IMR-90 (cell line): ENCODE data around the gene GAD2. TPM values are rescaled to one million over a fixed set of nuclear protein-coding genes. Genes with fewer than 3 reads are reported as not detected.
A peak's percentile ranks its signal among the peaks of the same experiment; 100 is the strongest.

Experiments used
- ATAC-seq: fragments of 200-7000 bp; cut with Tn5 transposase; 2 replicates; pipeline ENCODE4 v1.9.1; 2020; ENCODE audit warnings: low read depth, mild to moderate bottlenecking, moderate library complexity
- BruUV-seq: library from RNA; stranded (reverse); fragments of 400-500 nt; replicated peaks from 2 replicates; lab custom pipeline; 2021; lab: Mats Ljungman, UMichigan
- CTCF ChIA-PET: fragments of 300-600 bp; formaldehyde crosslinking; extraction: SDS; loops from one replicate; lab custom pipeline; 2021; ENCODE audit warnings: antibody characterized with exemption; lab: Yijun Ruan, JAX
- POLR2A ChIA-PET: fragments of 300-600 bp; sonication (Branson Sonifier 250); formaldehyde crosslinking; loops from one replicate; lab custom pipeline; 2022; ENCODE audit warnings: antibody characterized with exemption; ENCODE audit not compliant: unreplicated experiment; lab: Charles Lee
- DNase-seq: peaks from one replicate; pipeline ENCODE4 v3.0.0; 2013
- H2AFZ ChIP-seq: replicated peaks from 2 replicates; pipeline ENCODE3; 2013; ENCODE audit warnings: low read length, mild to moderate bottlenecking; ENCODE audit not compliant: poor library complexity
- H2AK5ac ChIP-seq: 2 replicates; pipeline ENCODE4 v1.6.1; 2013; ENCODE audit warnings: low read depth, low read length, inconsistent platforms
- H2AK9ac ChIP-seq: replicated peaks from 2 replicates; pipeline ENCODE3; 2013; ENCODE audit warnings: mild to moderate bottlenecking, low read depth, low read length, moderate library complexity; ENCODE audit not compliant: poor library complexity
- H2BK120ac ChIP-seq: 2 replicates; pipeline ENCODE4 v1.6.1; 2013; ENCODE audit warnings: low read depth, low read length, inconsistent platforms
- H2BK15ac ChIP-seq: 3 replicates; pipeline ENCODE4 v1.6.1; 2013; ENCODE audit warnings: low read depth, low read length, inconsistent platforms
- H2BK20ac ChIP-seq: 2 replicates; pipeline ENCODE4 v1.6.1; 2013; ENCODE audit warnings: low read depth, mild to moderate bottlenecking, inconsistent platforms, low read length, moderate library complexity
- H2BK5ac ChIP-seq: 2 replicates; pipeline ENCODE4 v1.6.1; 2013; ENCODE audit warnings: mild to moderate bottlenecking, low read depth, low read length, inconsistent platforms; ENCODE audit not compliant: poor library complexity, severe bottlenecking
- H3K14ac ChIP-seq: replicated peaks from 2 replicates; pipeline ENCODE4 v1.6.1; 2013; ENCODE audit warnings: low read depth, low read length, inconsistent platforms
- H3K18ac ChIP-seq: 2 replicates; pipeline ENCODE4 v1.6.1; 2013; ENCODE audit warnings: low read depth, low read length, control low read depth
- H3K23ac ChIP-seq: 2 replicates; pipeline ENCODE4 v1.6.1; 2013; ENCODE audit warnings: low read depth, low read length, inconsistent platforms
- H3K27ac ChIP-seq: 2 replicates; pipeline ENCODE4 v1.5.1; 2013; ENCODE audit warnings: mild to moderate bottlenecking, control low read depth, low read length; ENCODE audit not compliant: insufficient read depth
- H3K27me3 ChIP-seq: 2 replicates; pipeline ENCODE4 v1.6.1; 2013; ENCODE audit warnings: low read length; ENCODE audit not compliant: control insufficient read depth, insufficient read depth
- H3K36me3 ChIP-seq: 2 replicates; pipeline ENCODE4 v1.6.1; 2013; ENCODE audit warnings: low read length, mixed read lengths; ENCODE audit not compliant: control insufficient read depth, insufficient read depth
- H3K4ac ChIP-seq: 2 replicates; pipeline ENCODE4 v1.6.1; 2013; ENCODE audit warnings: low read depth, low read length, inconsistent platforms
- H3K4me1 ChIP-seq: 2 replicates; pipeline ENCODE4 v1.6.1; 2013; ENCODE audit warnings: low read length, mixed read lengths; ENCODE audit not compliant: control insufficient read depth, insufficient read depth
- H3K4me2 ChIP-seq: 2 replicates; pipeline ENCODE4 v1.6.1; 2013; ENCODE audit warnings: low read depth, mild to moderate bottlenecking, control low read depth, low read length, moderate library complexity
- H3K4me3 ChIP-seq: 2 replicates; pipeline ENCODE4 v1.5.1; 2013; ENCODE audit warnings: low read depth, mild to moderate bottlenecking, control low read depth, low read length, moderate library complexity; ENCODE audit not compliant: insufficient read depth
- H3K56ac ChIP-seq: 2 replicates; pipeline ENCODE4 v1.6.1; 2013; ENCODE audit warnings: low read length, inconsistent platforms; ENCODE audit not compliant: insufficient read depth; ENCODE audit errors: extremely low read depth
- H3K79me1 ChIP-seq, 2 experiments: 2 replicates each; pipeline ENCODE4 v1.6.1; 2013; ENCODE audit warnings: low read length in 2 of 2, inconsistent platforms in 1 of 2, low read depth in 1 of 2
- H3K9ac ChIP-seq: 2 replicates; pipeline ENCODE4 v1.6.1; 2013; ENCODE audit warnings: low read depth, low read length, control low read depth
- H3K9me1 ChIP-seq: 2 replicates; pipeline ENCODE4 v1.6.1; 2013; ENCODE audit warnings: low read length, inconsistent platforms; ENCODE audit not compliant: insufficient read depth
- H3K9me3 ChIP-seq: 2 replicates; pipeline ENCODE4 v1.6.1; 2013; ENCODE audit warnings: low read length; ENCODE audit not compliant: control insufficient read depth, insufficient read depth
- H4K20me1 ChIP-seq: 2 replicates; pipeline ENCODE4 v1.6.1; 2013; ENCODE audit warnings: low read length, inconsistent platforms; ENCODE audit not compliant: insufficient read depth
- H4K5ac ChIP-seq: 2 replicates; pipeline ENCODE4 v1.6.1; 2013; ENCODE audit warnings: mild to moderate bottlenecking, low read depth, low read length, control low read depth
- H4K8ac ChIP-seq, 2 experiments: 2 replicates each; pipeline ENCODE4 v1.6.1; 2013; ENCODE audit warnings: low read depth in 2 of 2, low read length in 2 of 2, control low read depth in 1 of 2, inconsistent platforms in 1 of 2
- H4K91ac ChIP-seq: 2 replicates; pipeline ENCODE4 v1.6.1; 2013; ENCODE audit warnings: low read depth, low read length, inconsistent platforms; ENCODE audit not compliant: insufficient read depth
- BHLHE40 ChIP-seq: fragments of 150-350 bp; IDR thresholded peaks from 2 replicates; pipeline ENCODE4 v1.6.1; 2016; ENCODE audit warnings: mild to moderate bottlenecking, low read depth, low read length
- CHD1 ChIP-seq: IDR thresholded peaks from 2 replicates; pipeline ENCODE4 v1.6.1; 2012; ENCODE audit warnings: low read depth, low read length, improper control_type of control experiment
- ELK1 ChIP-seq: fragments of 150-350 bp; IDR thresholded peaks from 2 replicates; pipeline ENCODE4 v1.6.1; 2016; ENCODE audit warnings: low read depth, mild to moderate bottlenecking, low read length, moderate library complexity, borderline replicate concordance
- FOS ChIP-seq: fragments of 150-350 bp; IDR thresholded peaks from 2 replicates; pipeline ENCODE4 v1.6.1; 2016; ENCODE audit warnings: low read depth, low read length
- MAFK ChIP-seq: IDR thresholded peaks from 2 replicates; pipeline ENCODE4 v1.6.1; 2012; ENCODE audit warnings: low read depth, low read length, improper control_type of control experiment
- MAZ ChIP-seq: IDR thresholded peaks from 2 replicates; pipeline ENCODE4 v1.6.1; 2012; ENCODE audit warnings: low read depth, mild to moderate bottlenecking, low read length, improper control_type of control experiment, moderate library complexity, borderline replicate concordance
- MXI1 ChIP-seq: IDR thresholded peaks from 2 replicates; pipeline ENCODE4 v1.6.1; 2012; ENCODE audit warnings: low read depth, mild to moderate bottlenecking, low read length, moderate library complexity, borderline replicate concordance
- NFE2L2 ChIP-seq: fragments of 150-350 bp; IDR thresholded peaks from 2 replicates; pipeline ENCODE4 v1.6.1; 2016; ENCODE audit warnings: low read depth, mild to moderate bottlenecking, low read length
- POLR2A ChIP-seq: IDR thresholded peaks from 2 replicates; pipeline ENCODE4 v1.6.1; 2012; ENCODE audit warnings: mild to moderate bottlenecking, low read depth, low read length
- RAD21 ChIP-seq: IDR thresholded peaks from 2 replicates; pipeline ENCODE4 v1.6.1; 2012; ENCODE audit warnings: low read length, improper control_type of control experiment
- RFX5 ChIP-seq: IDR thresholded peaks from 2 replicates; pipeline ENCODE4 v1.8.0; 2012; ENCODE audit warnings: low read depth, mild to moderate bottlenecking, low read length, moderate library complexity
- SMC3 ChIP-seq: fragments of 150-350 bp; IDR thresholded peaks from 2 replicates; pipeline ENCODE4 v1.6.1; 2016; ENCODE audit warnings: low read depth, mild to moderate bottlenecking, antibody characterized with exemption, low read length, moderate library complexity
- WGBS, 2 experiments: methylation state at CpG; one replicate each; pipeline versions ENCODE4 v1.1.5 to v1.1.7; 2013; ENCODE audit warnings: missing lambda C conversion rate in 2 of 2; ENCODE audit not compliant: insufficient read length in 1 of 2; ENCODE audit errors: extremely low coverage in 2 of 2; 5-methylcytosine and 5-hydroxymethylcytosine counted together
- dilution Hi-C: fragments of 300-500 bp; cut with HindIII; formaldehyde crosslinking; loops from one replicate; pipeline ENCODE4 v1.14.3; 2018; ENCODE audit warnings: low sequenced_read_pairs; ENCODE audit not compliant: unreplicated experiment
- in situ Hi-C: fragments of 300-500 bp; cut with MboI; formaldehyde crosslinking; loops from 3 replicates; pipeline ENCODE4 v1.14.3; 2019; ENCODE audit warnings: low sequenced_read_pairs, inconsistent platforms, mixed read lengths
- intact Hi-C: fragments of 100-400 bp; cut with micrococcal nuclease; formaldehyde crosslinking; loops from 2 replicates; pipeline ENCODE4 v1.10.0; 2022
- polyA plus RNA-seq, 3 experiments: library from polyadenylated mRNA; depleted of rRNA; stranded (reverse); fragments of >200 nt; gene quantifications; 2 replicates each; pipeline ENCODE4 v1.2.3, GENCODE V29; 2012; ENCODE audit warnings: low replicate concordance in 1 of 3
- total RNA-seq: library from RNA; depleted of rRNA; stranded (reverse); fragments of >200 nt; gene quantifications from 2 replicates; pipeline ENCODE4 v1.2.3, GENCODE V29; 2012
- TF ChIP-seq, protein P1 (sequence below): fragments of 150-350 bp; IDR thresholded peaks from 2 replicates; pipeline ENCODE4 v1.6.1; 2017; ENCODE audit warnings: mild to moderate bottlenecking, antibody characterized with exemption, low read length, low read depth

Gene GAD2
- total and polyA plus RNA-seq, 2 of the 4 experiments (the other 2 are of a cell fraction): not detected

- H2AFZ ChIP-seq: peak overlapping the region; percentile 4
- H3K27ac ChIP-seq: no peak overlapping the region
- H2BK15ac ChIP-seq: no peak overlapping the region
- H3K79me1 ChIP-seq: no peaks in the 10 kb centered on the region
- no peak overlapping the region for H2AK9ac ChIP-seq
- H3K4me1 ChIP-seq: no peaks in the 10 kb centered on the region
- no peak overlapping the region for H3K18ac ChIP-seq
- no peak overlapping the region for H3K56ac ChIP-seq
- TF ChIP-seq MAFK (no peak), CHD1 (no peak), RFX5 (no peak), ELK1 (no peak), SMC3 (no peak), POLR2A (no peak), MAZ (no peak), MXI1 (no peak), RAD21 (no peak), NFE2L2 (no peak), BHLHE40 (no peak), FOS (no peak)
- TF ChIP-seq, protein P1, sequence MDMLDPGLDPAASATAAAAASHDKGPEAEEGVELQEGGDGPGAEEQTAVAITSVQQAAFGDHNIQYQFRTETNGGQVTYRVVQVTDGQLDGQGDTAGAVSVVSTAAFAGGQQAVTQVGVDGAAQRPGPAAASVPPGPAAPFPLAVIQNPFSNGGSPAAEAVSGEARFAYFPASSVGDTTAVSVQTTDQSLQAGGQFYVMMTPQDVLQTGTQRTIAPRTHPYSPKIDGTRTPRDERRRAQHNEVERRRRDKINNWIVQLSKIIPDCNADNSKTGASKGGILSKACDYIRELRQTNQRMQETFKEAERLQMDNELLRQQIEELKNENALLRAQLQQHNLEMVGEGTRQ: no peak
- no peak overlapping the region for H2BK120ac ChIP-seq
- H4K5ac ChIP-seq: no peak overlapping the region
- H4K91ac ChIP-seq: no peak overlapping the region
- H3K9ac ChIP-seq: no peak overlapping the region
- H2BK20ac ChIP-seq: no peak overlapping the region
- H3K4ac ChIP-seq: no peak overlapping the region
- no peak overlapping the region for H2BK5ac ChIP-seq
- H3K9me1 ChIP-seq: no peaks in the 10 kb centered on the region
- no peak overlapping the region for H3K4me2 ChIP-seq
- intact Hi-C loops: no loop called here
- 14% methylated on average over 8 of the region's 9 CpGs; no CpG with 5 or more reads in 1 of the 2 experiments for WGBS, 2 experiments
- H3K14ac ChIP-seq: no peak overlapping the region
- no peak overlapping the region for H3K4me3 ChIP-seq
- DNase-seq (no peak), ATAC-seq (no peak)
- H3K9me3 ChIP-seq: peaks cover 12% of the 10 kb centered on the region
- H3K36me3 ChIP-seq: no peaks in the 10 kb centered on the region
- no TSS peak for BruUV-seq
- no peaks in the 10 kb centered on the region; the same call in 1 of the 2 replicates for H3K27me3 ChIP-seq
- H4K20me1 ChIP-seq: no peaks in the 10 kb centered on the region
- no peak overlapping the region for H4K8ac ChIP-seq
- in situ Hi-C loops: no loop called here
- ChIA-PET POLR2A (no interaction called here), CTCF (no interaction called here)
- no peak overlapping the region for H2AK5ac ChIP-seq
- H3K23ac ChIP-seq: no peak overlapping the region
- dilution Hi-C loops: no loop called here
Observed at GRCh38 chr10:26221541-26221940, 5.0 kb downstream of the GAD2 start.
